Right kidney (tissue), 9 donors: ENCODE data around the gene CCDC172.

Experiments
- DNase-seq: peaks from one replicate; pipeline ENCODE4 v3.0.0-alpha.2; 2016
- long read RNA-seq, 8 donors: transcript quantifications; one replicate each; lab custom pipeline, GENCODE V29; 2026

Gene CCDC172
- long read RNA-seq, donor 1, result 0 reads
- long read RNA-seq, donor 2, result 0 reads
- long read RNA-seq, donor 3, result 0 reads
- long read RNA-seq, donor 4, result 0 reads
- long read RNA-seq, donor 5, result 0 reads
- long read RNA-seq, donor 6, result 0 reads
- long read RNA-seq, donor 7, result 0 reads
- long read RNA-seq, donor 8, result 0 reads

- DNase-seq, result no peak
Observed at GRCh38 chr10:116324227-116324950, at the start of gene CCDC172. Gene CCDC172, plus strand, starts transcription at chr10:116324448. Its CDS starts 564 bp downstream, at chr10:116325012.

- DNase-seq, result no peak
Observed at GRCh38 chr10:116276981-116277380, 47.3 kb upstream of the CCDC172 start.

GRCh38 chr10:116278846-116279245 is 45.4 kb upstream of the CCDC172 start:
- DNase-seq, result no peak

- DNase-seq, result no peak
Observed at GRCh38 chr10:116281775-116282174, 42.5 kb upstream of the CCDC172 start.

- DNase-seq, result no peak
Observed at GRCh38 chr10:116286626-116287200, 37.5 kb upstream of the CCDC172 start.

GRCh38 chr10:116287906-116288501 is 36.2 kb upstream of the CCDC172 start:
- no peak for DNase-seq

- DNase-seq, result no peak
Observed at GRCh38 chr10:116289652-116290051, 34.6 kb upstream of the CCDC172 start.

GRCh38 chr10:116292493-116292892 is 31.8 kb upstream of the CCDC172 start:
- DNase-seq, result no peak

GRCh38 chr10:116296291-116296721 is 27.9 kb upstream of the CCDC172 start:
- DNase-seq, result no peak

- no peak for DNase-seq
Observed at GRCh38 chr10:116298586-116298985, 25.7 kb upstream of the CCDC172 start.

GRCh38 chr10:116300542-116300941 is 23.7 kb upstream of the CCDC172 start:
- no peak for DNase-seq

- DNase-seq, result no peak
Observed at GRCh38 chr10:116304923-116305322, 19.3 kb upstream of the CCDC172 start.

GRCh38 chr10:116306847-116307246 is 17.4 kb upstream of the CCDC172 start:
- DNase-seq, result no peak

GRCh38 chr10:116307455-116307854 is 16.8 kb upstream of the CCDC172 start:
- no peak for DNase-seq

GRCh38 chr10:116311016-116311415 is 13.2 kb upstream of the CCDC172 start:
- no peak for DNase-seq

GRCh38 chr10:116311706-116312490 is 12.3 kb upstream of the CCDC172 start:
- no peak for DNase-seq

GRCh38 chr10:116312548-116312947 is 11.7 kb upstream of the CCDC172 start:
- no peak for DNase-seq

- DNase-seq, result no peak
Observed at GRCh38 chr10:116316503-116316902, 7.7 kb upstream of the CCDC172 start.

- no peak for DNase-seq
Observed at GRCh38 chr10:116324951-116325635, 845 bp downstream of the CCDC172 start.

- no peak for DNase-seq
Observed at GRCh38 chr10:116325987-116326386, 1.7 kb downstream of the CCDC172 start.

- no peak for DNase-seq
Observed at GRCh38 chr10:116329153-116329552, 4.9 kb downstream of the CCDC172 start.

GRCh38 chr10:116331815-116332214 is 7.6 kb downstream of the CCDC172 start:
- DNase-seq, result no peak
